Liver (tissue), 9 donors: ENCODE measurements around the gene MEIOB. TPM values are rescaled to one million over a fixed set of nuclear protein-coding genes. Genes with fewer than 3 reads are reported as not detected.

Source experiments
- DNase-seq: peaks from one replicate; pipeline ENCODE4 v3.0.0-alpha.2; 2017; ENCODE audit warnings: low spot score
- H3K27ac ChIP-seq, 2 donors: one replicate each; pipeline ENCODE4 v1.7.0; 2013; ENCODE audit warnings: inconsistent platforms in 2 of 2, low read length in 2 of 2, control low read depth in 1 of 2, low read depth in 1 of 2, mild to moderate bottlenecking in 1 of 2
- H3K27me3 ChIP-seq, 4 donors: one replicate each; pipeline versions ENCODE4 v1.6.1 to v1.7.0; 2013; ENCODE audit warnings: low read length in 3 of 4, inconsistent platforms in 1 of 4, mild to moderate bottlenecking in 1 of 4, moderate library complexity in 1 of 4; ENCODE audit not compliant: control insufficient read depth in 4 of 4, insufficient read depth in 4 of 4
- H3K36me3 ChIP-seq, 4 donors: one replicate each; pipeline versions ENCODE4 v1.6.1 to v1.7.0; 2013; ENCODE audit warnings: low read length in 3 of 4, mild to moderate bottlenecking in 3 of 4, low read depth in 1 of 4, moderate library complexity in 1 of 4; ENCODE audit not compliant: control insufficient read depth in 4 of 4, insufficient read depth in 3 of 4
- H3K4me1 ChIP-seq, 4 donors: one replicate each; pipeline versions ENCODE4 v1.6.1 to v1.7.0; 2013; ENCODE audit warnings: low read length in 3 of 4, mild to moderate bottlenecking in 3 of 4, moderate library complexity in 1 of 4; ENCODE audit not compliant: control insufficient read depth in 4 of 4, insufficient read depth in 4 of 4
- H3K4me3 ChIP-seq, 3 donors: one replicate each; pipeline versions ENCODE4 v1.6.1 to v1.7.0; 2013; ENCODE audit warnings: low read length in 3 of 3, control low read depth in 1 of 3, low read depth in 1 of 3, mild to moderate bottlenecking in 1 of 3
- H3K9ac ChIP-seq, 2 donors: one replicate each; pipeline ENCODE4 v1.7.0; 2013; ENCODE audit warnings: low read length in 2 of 2, mild to moderate bottlenecking in 2 of 2, moderate library complexity in 2 of 2, control low read depth in 1 of 2, low read depth in 1 of 2
- H3K9me3 ChIP-seq, 4 donors: one replicate each; pipeline versions ENCODE4 v1.6.1 to v1.7.0; 2013; ENCODE audit warnings: low read length in 3 of 4; ENCODE audit not compliant: control insufficient read depth in 4 of 4
- CTCF ChIP-seq: fragments of 150-350 bp; IDR thresholded peaks from 2 replicates; pipeline ENCODE4 v1.5.1; 2017; ENCODE audit warnings: improper control_type of control experiment, low read depth, low read length; ENCODE audit not compliant: missing input control
- EGR1 ChIP-seq, 2 donors: IDR thresholded peaks; 2 replicates each; pipeline ENCODE4 v1.6.1; 2016 to 2018; ENCODE audit warnings: antibody characterized with exemption in 2 of 2, low read depth in 2 of 2
- FOXA2 ChIP-seq: IDR thresholded peaks from 2 replicates; pipeline ENCODE4 v1.6.1; 2016; ENCODE audit warnings: antibody characterized with exemption
- HNF4A ChIP-seq, 2 donors: conservative IDR thresholded peaks; 2 replicates each; pipeline ENCODE4 v1.6.1; 2016; ENCODE audit warnings: antibody characterized with exemption in 2 of 2, mild to moderate bottlenecking in 2 of 2
- HNF4G ChIP-seq: IDR thresholded peaks from 2 replicates; pipeline ENCODE4 v1.6.1; 2016; ENCODE audit warnings: antibody characterized with exemption
- JUND ChIP-seq, 2 donors: IDR thresholded peaks; 2 replicates each; pipeline ENCODE4 v1.6.1; 2016; ENCODE audit warnings: antibody characterized with exemption in 2 of 2
- NR2F2 ChIP-seq: IDR thresholded peaks from 2 replicates; pipeline ENCODE4 v1.6.1; 2016; ENCODE audit warnings: antibody characterized with exemption
- RAD21 ChIP-seq, 2 donors: IDR thresholded peaks; 2 replicates each; pipeline ENCODE4 v1.6.1; 2016; ENCODE audit warnings: antibody characterized with exemption in 2 of 2, mild to moderate bottlenecking in 2 of 2
- REST ChIP-seq: IDR thresholded peaks from 2 replicates; pipeline ENCODE4 v1.6.1; 2016; ENCODE audit warnings: antibody characterized with exemption, mild to moderate bottlenecking
- TAF1 ChIP-seq: conservative IDR thresholded peaks from 2 replicates; pipeline ENCODE4 v1.6.1; 2016; ENCODE audit warnings: antibody characterized with exemption, mild to moderate bottlenecking
- ZBTB33 ChIP-seq: IDR thresholded peaks from 2 replicates; pipeline ENCODE4 v1.6.1; 2016; ENCODE audit warnings: antibody characterized with exemption
- WGBS: extraction: QIAGEN DNeasy Blood & Tissue Kit; methylation state at CpG from one replicate; pipeline ENCODE4 v1.1.7; 2013; 5-methylcytosine and 5-hydroxymethylcytosine counted together
- polyA plus RNA-seq, 2 donors: library from polyadenylated mRNA; stranded (reverse) in 1 of 2; unstranded in 1 of 2; fragments of 200-250 nt in 1 of 2; fragments of >200 nt in 1 of 2; fragmentation: Nextera tagmentation in 1 of 2; extraction: Ambion mirVana in 1 of 2; gene quantifications; one replicate each; pipeline versions ENCODE4 v1.2.1 to v1.2.3, GENCODE V29; 2013 to 2015
- total RNA-seq, 2 donors: library from RNA; depleted of rRNA; stranded (reverse); fragments of >200 nt; gene quantifications; one replicate each; pipeline ENCODE4 v1.2.3, GENCODE V29; 2014
- TF ChIP-seq, protein P1 (sequence below): IDR thresholded peaks from 2 replicates; pipeline ENCODE4 v1.6.1; 2016; ENCODE audit warnings: antibody characterized with exemption
- TF ChIP-seq, protein P2 (sequence below): IDR thresholded peaks from 2 replicates; pipeline ENCODE4 v1.6.1; 2016; ENCODE audit warnings: antibody characterized with exemption
- donor health status: healthy.
- donor health status: healthy.
- donor health status: healthy.
- donor health status: healthy.
- donor health status: healthy.

Gene MEIOB
- total and polyA plus RNA-seq, 4 donors: 0.33 to 2.2 TPM; not detected in 2

DNA sequence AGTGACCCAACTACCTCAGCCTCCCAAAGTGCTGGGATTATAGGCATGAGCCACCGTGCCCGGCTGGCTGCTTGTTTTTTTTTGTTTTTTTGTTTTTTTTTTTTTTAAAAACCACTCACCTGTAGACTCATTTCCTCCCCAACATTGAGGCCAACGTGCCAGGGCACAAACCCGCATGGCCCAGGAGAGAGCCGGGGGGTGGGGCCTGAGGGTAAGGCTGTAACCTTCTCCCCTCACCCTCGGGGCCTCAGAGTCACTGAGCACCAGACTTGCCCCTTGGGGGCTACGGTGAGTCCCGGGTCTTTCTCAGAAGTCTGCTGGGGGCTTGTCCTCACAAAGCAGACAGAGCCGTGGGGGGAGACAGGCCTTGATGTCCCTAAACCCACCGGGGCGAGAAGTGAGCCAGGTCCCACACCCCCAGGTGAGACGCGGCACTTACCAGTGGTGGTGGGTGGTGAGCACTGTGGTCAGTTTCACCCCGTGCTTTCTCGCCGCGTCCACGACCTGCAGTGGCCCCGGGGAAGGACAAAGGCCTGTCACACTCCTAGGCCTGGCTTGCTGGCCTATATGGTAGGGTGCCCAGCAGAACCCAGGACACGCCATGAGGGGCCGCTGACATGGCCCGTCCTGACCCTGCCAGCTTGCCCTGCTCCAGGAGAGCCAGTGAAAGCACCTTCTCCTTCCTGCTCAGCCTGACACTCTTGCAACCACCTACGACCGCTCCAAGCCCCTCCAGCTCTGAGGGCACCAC is 49.9 kb downstream of the MEIOB start:
- 78% methylated on average over 24 of the region's 24 CpGs for WGBS
- no peaks in the 10 kb centered on the region for H3K27me3 ChIP-seq

GRCh38 chr16:1820946-1821290 is 51.0 kb downstream of the MEIOB start:
- DNase-seq: no peak
- 87% methylated on average over 12 of the region's 12 CpGs for WGBS
- peaks cover 10 to 29% (median 20%) of the 10 kb centered on the region in 4 donors for H3K36me3 ChIP-seq
- H3K27ac ChIP-seq: peak overlapping the region; percentile 39 to 47
- H3K4me3 ChIP-seq: no peak overlapping the region
- no peaks in the 10 kb centered on the region for H3K9me3 ChIP-seq
- peaks cover 11 to 93% (median 84%) of the 10 kb centered on the region in 4 donors for H3K4me1 ChIP-seq
- H3K9ac ChIP-seq: no peak overlapping the region
- TF ChIP-seq JUND (IDR thresholded peaks at IDR 0.05): no peak
- TF ChIP-seq, protein P1, sequence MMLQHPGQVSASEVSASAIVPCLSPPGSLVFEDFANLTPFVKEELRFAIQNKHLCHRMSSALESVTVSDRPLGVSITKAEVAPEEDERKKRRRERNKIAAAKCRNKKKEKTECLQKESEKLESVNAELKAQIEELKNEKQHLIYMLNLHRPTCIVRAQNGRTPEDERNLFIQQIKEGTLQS: no peak
- no peak for TF ChIP-seq CTCF
- no peak for TF ChIP-seq ZBTB33
- no peak for TF ChIP-seq FOXA2
- no peak for TF ChIP-seq HNF4G
- no peaks in the 10 kb centered on the region for H3K27me3 ChIP-seq

More for the DNA sequence above, 49.9 kb downstream of the MEIOB start:
- H3K36me3 ChIP-seq: peaks cover 10 to 21% (median 20%) of the 10 kb centered on the region in 4 donors
- H3K27ac ChIP-seq: peak overlapping the region; percentile 1 to 35
- H3K4me1 ChIP-seq: peaks cover 11 to 85% (median 77%) of the 10 kb centered on the region in 4 donors
- no peak overlapping the region for H3K9ac ChIP-seq
- peak; percentile 34 for DNase-seq
- H3K4me3 ChIP-seq: no peak overlapping the region
- TF ChIP-seq, protein P1: no peak
- TF ChIP-seq HNF4A (conservative IDR thresholded peaks at IDR 0.05) (no peak), EGR1 (IDR thresholded peaks at IDR 0.05; ENCODE audit: low read depth in 2 of 2) (no peak), RAD21 (IDR thresholded peaks at IDR 0.05) (no peak), NR2F2 (no peak), REST (no peak), TAF1 (no peak), CTCF (no peak)
- TF ChIP-seq, protein P2, sequence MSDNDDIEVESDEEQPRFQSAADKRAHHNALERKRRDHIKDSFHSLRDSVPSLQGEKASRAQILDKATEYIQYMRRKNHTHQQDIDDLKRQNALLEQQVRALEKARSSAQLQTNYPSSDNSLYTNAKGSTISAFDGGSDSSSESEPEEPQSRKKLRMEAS: no peak
- H3K9me3 ChIP-seq: no peaks in the 10 kb centered on the region
